SK-N-MC (cell line): Measurements from ENCODE around the gene DGLUCY.
A peak's percentile ranks its signal among the peaks of the same experiment; 100 is the strongest.

Experiments used
- EZH2 ChIP-seq: fragments of 200-600 bp; sonication (generic); IDR thresholded peaks from one replicate; pipeline ENCODE4 v1.6.1; 2017; ENCODE audit warnings: antibody characterized with exemption
- POLR2AphosphoS5 ChIP-seq: IDR thresholded peaks from 2 replicates; pipeline ENCODE4 v1.6.1; 2012; ENCODE audit warnings: mild to moderate bottlenecking, low read depth, low read length, borderline replicate concordance

DNA sequence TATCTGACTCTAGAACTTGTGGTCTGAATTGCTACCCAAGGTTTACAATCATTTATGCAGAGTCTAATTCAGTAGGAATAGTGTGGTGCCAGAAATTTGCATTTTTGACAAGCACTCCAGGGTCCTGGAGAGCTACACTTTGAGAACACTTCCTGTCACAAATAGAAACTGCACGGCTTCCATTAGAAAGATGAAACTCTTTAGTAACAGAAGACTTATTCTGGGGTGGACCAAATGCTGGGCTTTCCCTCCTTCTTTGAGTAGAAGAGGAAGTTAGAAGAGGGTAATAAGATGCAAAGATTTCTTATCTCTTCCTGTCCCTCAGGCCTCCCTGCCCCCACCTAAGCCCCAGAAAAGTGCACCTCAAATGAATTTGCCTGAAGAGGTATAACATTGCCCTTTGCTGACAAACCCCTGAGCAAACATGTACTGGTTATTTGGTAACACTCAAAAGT is 28.4 kb downstream of the DGLUCY start:
- peak; percentile 40; the same call in 1 of the 2 replicates for TF ChIP-seq POLR2AphosphoS5
- TF ChIP-seq EZH2: no peak
